ENCODE measurements around the gene SNTB2. TPM values are rescaled to one million over a fixed set of nuclear protein-coding genes. Genes with fewer than 3 reads are reported as not detected.
A peak's percentile ranks its signal among the peaks of the same experiment; 100 is the strongest.

Gene SNTB2
- total and polyA plus RNA-seq, 7 experiments from 2014 or later, result 3.0 to 16.4 (median 11.2) TPM

- no peak overlapping the region for H3K27ac Mint-ChIP-seq
- H3K4me1 Mint-ChIP-seq, result peaks cover 0 to 15% (median 5%) of the 10 kb centered on the region in 7 donors
- ATAC-seq (no peak), DNase-seq (no peak)
- peaks cover 0 to 2% (median 0%) of the 10 kb centered on the region in 11 donors for H3K9me3 Mint-ChIP-seq
- Histone ChIP-seq H3K9me3 (ENCODE audit: control insufficient read depth in 2 of 3, low read length in 3 of 3) (no peaks in the 10 kb centered on the region), H3K27ac (ENCODE audit: low read depth, low read length) (no peak overlapping the region), H3K36me3 (ENCODE audit: control insufficient read depth in 2 of 3, insufficient read depth in 3 of 3, low read length in 3 of 3) (no peaks in the 10 kb centered on the region), H3K4me3 (ENCODE audit: low read length) (no peak overlapping the region), H3K4me1 (ENCODE audit: control insufficient read depth in 2 of 2, insufficient read depth in 2 of 2, low read length in 2 of 2) (no peaks in the 10 kb centered on the region), H3K27me3 (ENCODE audit: control insufficient read depth in 2 of 2, insufficient read depth in 2 of 2, low read length in 2 of 2) (no peaks in the 10 kb centered on the region)
- intact Hi-C loops (cut with micrococcal nuclease), result no loop called here
- H3K36me3 Mint-ChIP-seq, result peaks cover 0 to 12% (median 4%) of the 10 kb centered on the region in 5 donors
- ChIA-PET CTCF (interaction anchor here (0.6 kb wide), 2 partner anchors 52 to 1043 kb away, joined by 3 read pairs; no protein-coding TSS in a partner anchor), POLR2A (interaction anchor here (0.6 to 0.7 kb wide), 2 partner anchors 49 to 1314 kb away, joined by 3 read pairs; no protein-coding TSS in a partner anchor)
- H3K27me3 Mint-ChIP-seq, result no peaks in the 10 kb centered on the region
- no peak overlapping the region for H3K4me3 Mint-ChIP-seq
Measured at GRCh38 chr16:69176033-69176800, 10.7 kb upstream of the SNTB2 start.

GRCh38 chr16:69179328-69180010 is 7.5 kb upstream of the SNTB2 start:
- ATAC-seq, result no peak
- H3K27me3 Mint-ChIP-seq, result no peaks in the 10 kb centered on the region
- no peak for DNase-seq
- H3K27me3 ChIP-seq (ENCODE audit: control insufficient read depth in 2 of 2, insufficient read depth in 2 of 2, low read length in 2 of 2), result no peaks in the 10 kb centered on the region
- peaks cover 0 to 2% (median 0%) of the 10 kb centered on the region in 11 donors for H3K9me3 Mint-ChIP-seq
- intact Hi-C loops (cut with micrococcal nuclease), result no loop called here
- H3K9me3 ChIP-seq (ENCODE audit: control insufficient read depth in 2 of 3, low read length in 3 of 3), result no peaks in the 10 kb centered on the region
- peaks cover 0 to 3% (median 0%) of the 10 kb centered on the region in 5 donors for H3K36me3 Mint-ChIP-seq
- no peak overlapping the region for H3K4me3 Mint-ChIP-seq
- H3K27ac Mint-ChIP-seq, result peak overlapping the region in 1 of 9 donors; percentile 9
- H3K36me3 ChIP-seq (ENCODE audit: control insufficient read depth in 2 of 3, insufficient read depth in 3 of 3, low read length in 3 of 3), result no peaks in the 10 kb centered on the region
- H3K4me1 ChIP-seq (ENCODE audit: control insufficient read depth in 2 of 2, insufficient read depth in 2 of 2, low read length in 2 of 2), result no peaks in the 10 kb centered on the region
- no peak overlapping the region for H3K4me3 ChIP-seq (ENCODE audit: low read length)
- ChIA-PET POLR2A (interaction anchor here (0.6 kb wide), 2 partner anchors 28 to 47 kb away, joined by 3 to 5 read pairs; no protein-coding TSS in a partner anchor), CTCF (interaction anchor here (0.9 to 1.0 kb wide), 2 partner anchors 106 to 107 kb away, joined by 3 read pairs; no protein-coding TSS in a partner anchor)
- H3K4me1 Mint-ChIP-seq, result peaks cover 0 to 8% (median 0%) of the 10 kb centered on the region in 7 donors
- H3K27ac ChIP-seq (ENCODE audit: low read depth, low read length), result no peak overlapping the region

GRCh38 chr16:69180011-69180338 is 7.0 kb upstream of the SNTB2 start:
- H3K36me3 Mint-ChIP-seq, result peaks cover 0 to 4% (median 0%) of the 10 kb centered on the region in 5 donors
- ChIA-PET CTCF (interaction anchor here (0.9 to 1.0 kb wide), 2 partner anchors 105 to 106 kb away, joined by 3 read pairs; no protein-coding TSS in a partner anchor), POLR2A (interaction anchor here (0.6 kb wide), 1 partner anchor 47 kb away, joined by 3 read pairs; no protein-coding TSS in a partner anchor)
- Histone ChIP-seq H3K4me3 (ENCODE audit: low read length) (no peak overlapping the region), H3K27ac (ENCODE audit: low read depth, low read length) (no peak overlapping the region), H3K4me1 (ENCODE audit: control insufficient read depth in 2 of 2, insufficient read depth in 2 of 2, low read length in 2 of 2) (no peaks in the 10 kb centered on the region), H3K9me3 (ENCODE audit: control insufficient read depth in 2 of 3, low read length in 3 of 3) (no peaks in the 10 kb centered on the region), H3K27me3 (ENCODE audit: control insufficient read depth in 2 of 2, insufficient read depth in 2 of 2, low read length in 2 of 2) (no peaks in the 10 kb centered on the region), H3K36me3 (ENCODE audit: control insufficient read depth in 2 of 3, insufficient read depth in 3 of 3, low read length in 3 of 3) (no peaks in the 10 kb centered on the region)
- ATAC-seq (no peak), DNase-seq (no peak)
- peaks cover 0 to 2% (median 0%) of the 10 kb centered on the region in 11 donors for H3K9me3 Mint-ChIP-seq
- no peaks in the 10 kb centered on the region for H3K27me3 Mint-ChIP-seq
- peaks cover 0 to 8% (median 4%) of the 10 kb centered on the region in 7 donors for H3K4me1 Mint-ChIP-seq
- H3K27ac Mint-ChIP-seq, result peak overlapping the region in 1 of 9 donors; percentile 9
- intact Hi-C loops (cut with micrococcal nuclease), result no loop called here
- no peak overlapping the region for H3K4me3 Mint-ChIP-seq

GRCh38 chr16:69182730-69183416 is 4.1 kb upstream of the SNTB2 start:
- H3K27ac Mint-ChIP-seq, result peak overlapping the region in 1 of 9 donors; percentile 26
- H3K36me3 Mint-ChIP-seq, result peaks cover 0 to 4% (median 0%) of the 10 kb centered on the region in 5 donors
- ATAC-seq (no peak), DNase-seq (no peak)
- CTCF ChIA-PET, result no interaction called here
- H3K9me3 Mint-ChIP-seq, result peaks cover 0 to 2% (median 0%) of the 10 kb centered on the region in 11 donors
- POLR2A ChIA-PET, result no interaction called here
- intact Hi-C loops (cut with micrococcal nuclease), result no loop called here
- H3K9me3 ChIP-seq (ENCODE audit: control insufficient read depth in 2 of 3, low read length in 3 of 3), result no peaks in the 10 kb centered on the region
- peaks cover 6 to 7% of the 10 kb centered on the region in 2 donors for H3K4me1 ChIP-seq (ENCODE audit: control insufficient read depth in 2 of 2, insufficient read depth in 2 of 2, low read length in 2 of 2)
- H3K4me3 Mint-ChIP-seq, result no peak overlapping the region
- no peaks in the 10 kb centered on the region for H3K27me3 ChIP-seq (ENCODE audit: control insufficient read depth in 2 of 2, insufficient read depth in 2 of 2, low read length in 2 of 2)
- H3K4me1 Mint-ChIP-seq, result peaks cover 0 to 19% (median 13%) of the 10 kb centered on the region in 7 donors
- H3K4me3 ChIP-seq (ENCODE audit: low read length), result no peak overlapping the region
- H3K27me3 Mint-ChIP-seq, result no peaks in the 10 kb centered on the region
- H3K27ac ChIP-seq (ENCODE audit: low read depth, low read length), result no peak overlapping the region
- peaks cover 0 to 4% (median 0%) of the 10 kb centered on the region in 3 experiments for H3K36me3 ChIP-seq (ENCODE audit: control insufficient read depth in 2 of 3, insufficient read depth in 3 of 3, low read length in 3 of 3)

GRCh38 chr16:69187446-69188235 is 677 bp downstream of the SNTB2 start:
- ChIA-PET POLR2A (interaction anchor here (0.7 to 1.6 kb wide), 8 partner anchors 10 to 237 kb away, joined by 3 to 6 read pairs (median 3); partner anchors contain the start of gene CYB5B), CTCF (interaction anchor here (0.6 to 1.4 kb wide), 4 partner anchors 21 to 201 kb away, joined by 3 to 8 read pairs (median 3); no protein-coding TSS in a partner anchor)
- Histone ChIP-seq H3K4me1 (ENCODE audit: control insufficient read depth in 2 of 2, insufficient read depth in 2 of 2, low read length in 2 of 2) (peaks cover 13 to 32% of the 10 kb centered on the region in 2 donors), H3K27me3 (ENCODE audit: control insufficient read depth in 2 of 2, insufficient read depth in 2 of 2, low read length in 2 of 2) (no peaks in the 10 kb centered on the region), H3K4me3 (ENCODE audit: low read length) (peak overlapping the region; percentile 56), H3K36me3 (ENCODE audit: control insufficient read depth in 2 of 3, insufficient read depth in 3 of 3, low read length in 3 of 3) (peaks cover 0 to 4% (median 0%) of the 10 kb centered on the region in 3 experiments), H3K27ac (ENCODE audit: low read depth, low read length) (peak overlapping the region; percentile 77), H3K9me3 (ENCODE audit: control insufficient read depth in 2 of 3, low read length in 3 of 3) (no peaks in the 10 kb centered on the region)
- H3K27me3 Mint-ChIP-seq, result no peaks in the 10 kb centered on the region
- H3K4me1 Mint-ChIP-seq, result peaks cover 23 to 54% (median 39%) of the 10 kb centered on the region in 7 donors
- H3K27ac Mint-ChIP-seq, result peak overlapping the region; percentile 44 to 92 (median 80)
- peaks cover 0 to 12% (median 4%) of the 10 kb centered on the region in 5 donors for H3K36me3 Mint-ChIP-seq
- peak overlapping the region; percentile 85 to 98 (median 90) for H3K4me3 Mint-ChIP-seq
- DNase-seq, result peak; percentile 18 to 60 (median 35)
- peak; percentile 35 for ATAC-seq
- intact Hi-C loops (cut with micrococcal nuclease), result loop anchor here (1.0 to 5.0 kb wide), 12 partner anchors 21 to 649 kb away; partner anchors contain the start of genes CHTF8 (in 2 of the 2), UTP4 (in 2 of the 2), COG8 (in 1 of the 2) and NIP7 (in 1 of the 2)
- H3K9me3 Mint-ChIP-seq, result peaks cover 0 to 1% (median 0%) of the 10 kb centered on the region in 11 donors

Data from naive thymus-derived CD4-positive, alpha-beta T cell (primary cell).